Iris pigment epithelial cell (primary cell): ENCODE data around the gene HPS5.
A peak's percentile ranks its signal among the peaks of the same experiment; 100 is the strongest.
"Not testable (repeated sequence)": the region's sequence is repeated elsewhere in the genome, so short reads cannot be mapped to it uniquely, and the experiment has no call there.

Experiments used
- DNase-seq: peaks from one replicate; pipeline ENCODE4 v3.0.0-alpha.2; 2011; ENCODE audit warnings: low read depth

Gene HPS5

GRCh38 chr11:18277565-18278271, 44.2 kb downstream of the HPS5 start:
- peak; percentile 29 for DNase-seq

GRCh38 chr11:18271206-18271605, 50.7 kb downstream of the HPS5 start:
- no peak for DNase-seq

GRCh38 chr11:18270102-18270501, 51.8 kb downstream of the HPS5 start:
- no peak for DNase-seq

GRCh38 chr11:18269252-18269651, 52.7 kb downstream of the HPS5 start:
- not testable (repeated sequence) for DNase-seq

- DNase-seq: not testable (repeated sequence)
Measured at GRCh38 chr11:18267335-18268133, 54.4 kb downstream of the HPS5 start.

GRCh38 chr11:18265949-18266348, 56.0 kb downstream of the HPS5 start, which contains the start of gene SAA1:
Gene SAA1 (plus strand): TSS chr11:18266264. CDS start chr11:18266888, 624 bp downstream.
- peak; percentile 20 for DNase-seq

GRCh38 chr11:18264677-18265555, 57.0 kb downstream of the HPS5 start:
- no peak for DNase-seq

GRCh38 chr11:18264035-18264434, 57.9 kb downstream of the HPS5 start:
- DNase-seq: no peak

GRCh38 chr11:18262681-18263350, 59.1 kb downstream of the HPS5 start:
- not testable (repeated sequence) for DNase-seq

- no peak for DNase-seq
Measured at GRCh38 chr11:18261721-18262120, 60.2 kb downstream of the HPS5 start.

- DNase-seq: no peak
Measured at GRCh38 chr11:18259259-18259658, 62.7 kb downstream of the HPS5 start.

- DNase-seq: no peak
Measured at GRCh38 chr11:18254781-18255361, 67.1 kb downstream of the HPS5 start.

- DNase-seq: no peak
Measured at GRCh38 chr11:18253778-18254338, 68.1 kb downstream of the HPS5 start.

GRCh38 chr11:18253233-18253632, 68.7 kb downstream of the HPS5 start:
- DNase-seq: peak; percentile 18

GRCh38 chr11:18248561-18248960, 73.4 kb downstream of the HPS5 start, which contains the start of gene SAA2:
Gene SAA2 (minus strand): TSS chr11:18248668. CDS start chr11:18248011, 657 bp downstream.
- no peak for DNase-seq

GRCh38 chr11:18247191-18247581, 74.8 kb downstream of the HPS5 start:
- not testable (repeated sequence) for DNase-seq

GRCh38 chr11:18246379-18247190, 75.4 kb downstream of the HPS5 start:
- DNase-seq: not testable (repeated sequence)

- no peak for DNase-seq
Measured at GRCh38 chr11:18245396-18245795, 76.5 kb downstream of the HPS5 start.

GRCh38 chr11:18243783-18244362, 78.1 kb downstream of the HPS5 start:
- DNase-seq: peak; percentile 70

- DNase-seq: no peak
Measured at GRCh38 chr11:18239655-18240054, 82.3 kb downstream of the HPS5 start.
